ENCODE data around the gene LAMA2.

GRCh38 chr6:129183187-129183591 lies 300.3 kb downstream of the LAMA2 start:
- TF ChIP-seq CTCF (IDR thresholded peaks at IDR 0.05; ENCODE audit: extremely low read depth in 1 of 2, insufficient read depth in 1 of 2, low read depth in 1 of 2, low read length in 2 of 2) (no peak), POLR2A (IDR thresholded peaks at IDR 0.05; ENCODE audit: low read depth, low read length) (no peak), EZH2 (IDR thresholded peaks at IDR 0.05; ENCODE audit: borderline replicate concordance, low read depth, low read length, severe bottlenecking) (no peak), POLR2AphosphoS5 (IDR thresholded peaks at IDR 0.05; ENCODE audit: insufficient read depth, low read depth, low read length) (no peak), FOS (IDR thresholded peaks at IDR 0.05; ENCODE audit: borderline replicate concordance, insufficient read depth, low read length) (no peak), MAX (IDR thresholded peaks at IDR 0.05; ENCODE audit: insufficient read depth, insufficient read length) (no peak), MYC (IDR thresholded peaks at IDR 0.05; ENCODE audit: low read depth, low read length) (no peak), JUN (IDR thresholded peaks at IDR 0.05; ENCODE audit: borderline replicate concordance, insufficient read depth, insufficient read length, low read depth) (no peak), GATA2 (IDR thresholded peaks at IDR 0.05; ENCODE audit: insufficient read depth, insufficient read length, low read depth, low read length) (no peak)

Data from endothelial cell of umbilical vein (primary cell).